Muscle of leg (tissue), 11 donors: Measurements from ENCODE around the gene CCDC134. TPM values are rescaled to one million over a fixed set of nuclear protein-coding genes. Genes with fewer than 3 reads are reported as not detected.
A peak's percentile ranks its signal among the peaks of the same experiment; 100 is the strongest.

ENCODE experiments used
- DNase-seq: peaks from one replicate; pipeline ENCODE4 v3.0.0; 2013
- H3K27ac ChIP-seq: one replicate; pipeline ENCODE4 v1.5.1; 2013; ENCODE audit warnings: mild to moderate bottlenecking, low read length, control low read depth
- H3K27me3 ChIP-seq: one replicate; pipeline ENCODE4 v1.6.1; 2013; ENCODE audit warnings: low read length; ENCODE audit not compliant: control insufficient read depth, insufficient read depth
- H3K36me3 ChIP-seq: one replicate; pipeline ENCODE4 v1.6.1; 2013; ENCODE audit warnings: low read length; ENCODE audit not compliant: control insufficient read depth, insufficient read depth
- H3K4me1 ChIP-seq: one replicate; pipeline ENCODE4 v1.6.1; 2013; ENCODE audit warnings: low read length; ENCODE audit not compliant: control insufficient read depth, insufficient read depth
- H3K4me3 ChIP-seq: one replicate; pipeline ENCODE4 v1.5.1; 2013; ENCODE audit warnings: low read length, control low read depth
- H3K9me3 ChIP-seq: replicated peaks from 2 replicates; pipeline ENCODE4 v1.6.1; 2013; ENCODE audit warnings: low read depth, low read length; ENCODE audit not compliant: control insufficient read depth
- WGBS: methylation state at CpG from one replicate; pipeline ENCODE4 v1.1.5; 2013; ENCODE audit warnings: missing lambda C conversion rate; ENCODE audit not compliant: insufficient coverage; 5-methylcytosine and 5-hydroxymethylcytosine counted together
- polyA plus RNA-seq, 8 donors: library from polyadenylated mRNA; unstranded; fragments of 120-200 nt; gene quantifications; one replicate each; pipeline versions ENCODE4 v1.2.1 to v1.2.3, GENCODE V29; 2013; ENCODE audit warnings: inconsistent platforms in 1 of 8, low replicate concordance in 1 of 8; ENCODE audit not compliant: insufficient read length in 8 of 8, insufficient read depth in 1 of 8
- total RNA-seq: library from RNA; stranded (reverse); fragments of 120-200 nt; gene quantifications from one replicate; pipeline ENCODE4 v1.2.4, GENCODE V29; 2013

The CCDC134 gene
- total and polyA plus RNA-seq, 9 donors: 6.5 to 13.2 (median 8.3) TPM

DNA sequence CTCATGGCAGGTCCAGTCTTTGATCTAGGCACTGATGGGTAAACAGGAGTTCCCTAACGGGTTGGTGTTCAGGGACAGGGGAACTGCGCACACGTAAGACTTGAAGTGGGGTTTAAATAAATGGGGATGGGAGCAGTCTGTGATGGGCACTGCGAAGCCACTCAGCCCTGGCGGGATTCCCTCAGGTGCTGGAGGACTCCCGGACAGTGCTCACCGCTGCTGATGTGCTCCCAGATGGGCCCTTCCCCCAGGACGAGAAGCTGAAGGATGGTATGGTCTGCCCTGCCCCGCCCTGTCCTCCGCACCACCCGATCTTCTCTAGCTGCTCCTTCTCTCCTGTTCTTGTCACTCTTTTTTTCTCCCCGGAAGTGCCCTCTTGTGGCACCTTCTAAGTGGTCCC is 9.5 kb downstream of the CCDC134 start:
- Histone ChIP-seq H3K4me1 (peaks cover 15% of the 10 kb centered on the region), H3K27me3 (no peaks in the 10 kb centered on the region), H3K4me3 (no peak overlapping the region), H3K9me3 (no peaks in the 10 kb centered on the region), H3K36me3 (peaks cover 49% of the 10 kb centered on the region), H3K27ac (no peak overlapping the region)
- 84% methylated on average over 9 of the region's 12 CpGs for WGBS
- DNase-seq: no peak

DNA sequence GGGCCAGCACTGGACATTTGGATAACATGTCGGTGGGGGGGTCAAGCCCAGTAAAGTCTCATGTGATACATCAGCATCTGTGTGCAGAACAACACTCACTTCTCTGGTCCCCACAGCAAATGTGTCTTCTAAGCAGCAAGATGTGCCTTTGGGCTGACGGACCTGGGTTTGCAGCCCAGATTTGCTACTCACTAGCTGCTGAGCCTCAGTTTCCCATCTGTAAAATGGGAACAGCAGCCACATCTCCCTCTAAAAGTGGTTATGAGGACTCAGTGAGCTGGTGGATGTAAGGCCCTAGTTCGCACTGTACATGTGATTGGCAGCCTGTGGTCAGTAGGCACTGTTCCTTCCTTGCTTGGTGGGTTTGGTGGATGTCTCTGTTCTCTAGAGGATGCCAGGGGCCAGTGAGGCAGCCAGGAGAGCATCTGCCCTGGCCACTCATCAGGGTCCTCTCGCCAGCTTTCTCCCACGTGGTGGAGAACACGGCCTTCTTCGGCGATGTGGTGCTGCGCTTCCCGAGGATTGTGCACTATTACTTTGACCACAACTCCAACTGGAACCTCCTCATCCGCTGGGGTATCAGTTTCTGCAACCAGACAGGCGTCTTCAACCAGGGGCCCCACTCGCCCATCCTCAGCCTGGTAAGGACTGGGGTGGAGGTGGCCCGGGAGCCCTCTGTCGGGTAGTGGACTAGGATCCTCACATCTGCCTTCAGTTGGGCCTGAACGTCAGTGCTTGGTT is 12.5 kb downstream of the CCDC134 start:
- H3K4me3 ChIP-seq: no peak overlapping the region
- H3K27me3 ChIP-seq: no peaks in the 10 kb centered on the region
- no peaks in the 10 kb centered on the region for H3K9me3 ChIP-seq
- peaks cover 58% of the 10 kb centered on the region for H3K36me3 ChIP-seq
- 89% methylated on average over 11 of the region's 16 CpGs for WGBS
- no peak for DNase-seq
- peaks cover 32% of the 10 kb centered on the region for H3K4me1 ChIP-seq
- H3K27ac ChIP-seq: no peak overlapping the region

DNA sequence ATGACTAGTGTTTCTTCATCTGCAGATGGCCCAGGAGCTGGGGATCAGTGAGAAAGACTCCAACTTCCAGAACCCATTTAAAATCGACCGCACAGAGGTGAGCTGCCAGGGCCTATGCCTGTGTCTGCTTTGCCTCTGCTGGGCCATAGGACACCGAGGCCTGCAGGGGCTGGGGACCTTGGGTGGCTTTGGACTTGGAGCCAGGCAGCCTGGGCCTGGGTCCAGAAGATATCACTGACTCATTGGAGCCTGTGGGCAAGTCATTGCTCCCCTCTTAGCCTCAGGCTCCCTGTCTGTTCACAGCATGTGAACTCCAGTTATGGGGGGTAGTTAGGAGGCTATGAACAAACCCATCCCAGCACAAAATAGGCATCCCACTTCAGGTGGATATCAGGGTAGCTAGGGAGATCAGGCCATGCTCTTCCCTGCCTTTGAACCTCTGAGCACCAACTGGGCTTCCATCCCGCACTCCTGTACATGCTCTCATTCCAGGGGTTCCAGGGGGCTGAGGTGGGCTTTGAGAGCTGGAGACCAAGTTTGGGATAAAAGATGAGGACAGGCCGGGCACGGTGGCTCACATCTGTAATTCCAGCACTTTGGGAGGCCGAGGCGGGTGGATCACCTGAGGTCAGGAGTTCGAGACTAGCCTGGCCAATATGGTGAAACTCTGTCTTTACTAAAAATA is 13.4 kb downstream of the CCDC134 start:
- Histone ChIP-seq H3K4me3 (no peak overlapping the region), H3K36me3 (peaks cover 65% of the 10 kb centered on the region), H3K4me1 (peaks cover 29% of the 10 kb centered on the region), H3K27me3 (no peaks in the 10 kb centered on the region), H3K9me3 (no peaks in the 10 kb centered on the region), H3K27ac (no peak overlapping the region)
- WGBS: 87% methylated on average over 5 of the region's 9 CpGs
- no peak for DNase-seq

DNA sequence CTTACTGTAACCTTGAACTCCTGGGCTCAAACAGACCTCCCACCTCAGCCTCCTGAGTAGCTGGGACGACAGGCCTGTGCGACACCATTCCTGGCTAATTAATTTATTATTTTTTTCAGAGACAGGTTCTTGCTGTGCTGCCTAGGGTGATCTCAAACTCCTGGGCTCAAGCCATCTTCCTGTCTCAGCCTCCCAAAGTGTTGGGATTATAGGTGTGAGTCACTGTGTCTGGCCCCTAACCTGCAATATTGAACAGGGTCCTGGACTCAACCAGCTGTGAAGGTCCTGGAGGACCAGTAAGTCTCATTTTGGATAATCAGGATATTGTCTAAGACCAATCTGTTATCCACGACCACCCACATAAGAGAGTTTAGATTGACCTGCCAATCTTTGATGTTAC is 15.2 kb downstream of the CCDC134 start:
- H3K9me3 ChIP-seq: no peaks in the 10 kb centered on the region
- H3K27ac ChIP-seq: peak overlapping the region; percentile 87
- H3K4me3 ChIP-seq: no peak overlapping the region
- DNase-seq: no peak
- no peaks in the 10 kb centered on the region for H3K27me3 ChIP-seq
- WGBS: 60% methylated on average over 1 of the region's 3 CpGs
- peaks cover 22% of the 10 kb centered on the region for H3K4me1 ChIP-seq
- H3K36me3 ChIP-seq: peaks cover 60% of the 10 kb centered on the region

DNA sequence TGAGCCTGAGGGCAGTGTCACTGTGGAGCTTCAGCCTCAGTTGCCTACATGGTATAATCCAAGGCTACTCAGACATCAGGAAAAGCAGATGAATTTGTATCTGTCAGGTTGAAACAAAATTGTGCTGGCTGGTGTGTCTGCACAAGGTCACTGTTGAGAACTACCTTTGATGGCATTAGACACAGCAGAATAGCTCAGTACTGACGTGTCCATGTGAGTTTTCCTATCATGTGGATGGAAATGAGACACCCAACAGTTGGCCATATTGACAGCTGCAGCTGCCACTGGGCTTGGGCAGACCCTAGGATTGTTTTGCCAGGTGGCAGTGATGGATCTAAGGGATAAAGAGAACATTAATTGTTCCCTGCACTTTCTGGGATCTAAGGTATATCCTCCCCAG is 15.8 kb downstream of the CCDC134 start:
- H3K9me3 ChIP-seq: no peaks in the 10 kb centered on the region
- peak; percentile 82 for DNase-seq
- H3K4me1 ChIP-seq: peaks cover 22% of the 10 kb centered on the region
- H3K36me3 ChIP-seq: peaks cover 56% of the 10 kb centered on the region
- no peak overlapping the region for H3K4me3 ChIP-seq
- H3K27ac ChIP-seq: peak overlapping the region; percentile 87
- WGBS: 77% methylated on average over 1 of the region's 1 CpG
- H3K27me3 ChIP-seq: no peaks in the 10 kb centered on the region

DNA sequence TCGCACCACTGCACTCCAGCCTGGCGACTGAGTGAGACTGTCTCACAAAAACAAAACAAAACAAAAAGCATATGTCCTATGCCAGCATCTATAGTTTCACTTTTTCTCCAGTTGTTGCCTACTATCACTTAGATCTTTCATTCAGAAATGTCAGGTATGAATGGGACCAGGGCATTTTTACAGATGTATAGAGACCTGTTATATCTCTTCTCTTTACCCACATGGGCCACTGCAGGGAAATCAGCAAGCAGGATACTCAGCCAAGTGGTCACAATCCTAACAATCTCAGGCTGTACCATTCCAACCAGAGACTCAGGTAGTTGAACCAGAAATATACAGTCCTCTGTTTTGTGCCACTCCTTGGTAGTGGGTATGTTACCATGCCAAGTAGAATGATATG is 16.4 kb downstream of the CCDC134 start:
- peak overlapping the region; percentile 87 for H3K27ac ChIP-seq
- no peak overlapping the region for H3K4me3 ChIP-seq
- no peaks in the 10 kb centered on the region for H3K27me3 ChIP-seq
- 50% methylated on average over 1 of the region's 2 CpGs for WGBS
- H3K36me3 ChIP-seq: peaks cover 50% of the 10 kb centered on the region
- H3K9me3 ChIP-seq: no peaks in the 10 kb centered on the region
- no peak for DNase-seq
- peaks cover 22% of the 10 kb centered on the region for H3K4me1 ChIP-seq

DNA sequence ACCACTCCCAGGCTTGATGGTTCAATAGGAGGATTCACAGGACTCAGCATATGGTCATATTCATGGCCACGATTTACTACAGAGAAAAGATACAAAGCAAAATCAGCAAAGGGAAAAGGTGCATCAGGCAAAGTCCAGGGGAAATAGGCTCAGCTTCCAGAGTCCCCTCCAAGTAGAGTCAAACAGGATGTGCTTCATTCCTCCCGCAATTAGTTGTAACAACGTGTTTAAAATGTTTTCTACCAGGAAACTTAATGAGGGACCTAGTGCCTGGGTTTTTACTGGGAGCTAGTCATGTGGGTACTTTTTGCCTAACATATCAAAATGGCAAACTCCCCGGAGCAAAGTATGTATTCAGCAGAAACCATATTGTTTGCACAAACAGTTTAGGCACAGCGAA is 17.5 kb downstream of the CCDC134 start:
- H3K36me3 ChIP-seq: peaks cover 43% of the 10 kb centered on the region
- no peaks in the 10 kb centered on the region for H3K9me3 ChIP-seq
- no peak overlapping the region for H3K27ac ChIP-seq
- H3K4me1 ChIP-seq: peaks cover 22% of the 10 kb centered on the region
- WGBS: 77% methylated on average over 3 of the region's 5 CpGs
- no peak overlapping the region for H3K4me3 ChIP-seq
- DNase-seq: no peak
- H3K27me3 ChIP-seq: no peaks in the 10 kb centered on the region

DNA sequence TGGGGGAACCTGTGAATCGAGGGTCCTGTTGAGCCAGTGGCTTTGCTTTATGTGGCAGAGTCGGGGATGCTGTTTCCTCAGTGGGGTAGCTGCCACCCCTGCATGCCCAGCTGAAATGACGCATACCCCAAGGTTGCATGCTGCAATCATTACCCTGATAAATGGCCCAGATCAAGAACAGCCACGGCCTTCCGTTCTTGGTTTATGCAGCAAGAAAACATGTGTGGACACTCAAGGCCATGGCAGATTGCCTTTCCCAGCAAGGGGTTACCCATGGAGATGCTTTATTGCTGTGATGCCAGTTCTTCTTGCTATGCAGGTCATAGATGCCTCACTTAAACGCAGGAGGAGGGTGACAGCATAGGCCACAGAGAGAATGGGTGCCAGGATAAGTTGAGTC is 18.1 kb downstream of the CCDC134 start:
- DNase-seq: no peak
- no peaks in the 10 kb centered on the region for H3K27me3 ChIP-seq
- H3K4me3 ChIP-seq: no peak overlapping the region
- H3K27ac ChIP-seq: no peak overlapping the region
- 81% methylated on average over 6 of the region's 6 CpGs for WGBS
- H3K9me3 ChIP-seq: no peaks in the 10 kb centered on the region
- H3K36me3 ChIP-seq: peaks cover 40% of the 10 kb centered on the region
- H3K4me1 ChIP-seq: peaks cover 22% of the 10 kb centered on the region

DNA sequence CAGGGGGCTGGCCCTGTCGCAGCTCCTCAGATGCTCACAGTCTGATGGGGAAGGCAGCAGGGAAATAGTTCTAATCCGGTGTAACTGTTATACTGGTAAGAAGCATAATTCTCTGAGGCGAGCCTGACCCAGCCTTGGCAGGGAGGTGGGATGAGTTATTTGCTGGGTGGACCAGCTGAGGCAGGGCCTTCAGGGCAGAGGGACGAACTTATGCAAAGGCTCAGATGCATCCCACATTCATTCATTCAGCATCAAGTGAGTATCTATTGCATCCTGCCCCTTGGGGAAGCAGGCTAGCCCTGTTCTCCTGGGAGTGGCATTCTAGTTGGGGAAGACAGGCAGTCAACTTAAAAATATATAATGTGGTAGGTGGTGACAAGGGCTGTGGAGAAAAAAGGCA is 18.8 kb downstream of the CCDC134 start:
- Histone ChIP-seq H3K4me1 (peaks cover 25% of the 10 kb centered on the region), H3K27me3 (no peaks in the 10 kb centered on the region), H3K27ac (no peak overlapping the region), H3K4me3 (no peak overlapping the region), H3K9me3 (no peaks in the 10 kb centered on the region), H3K36me3 (peaks cover 41% of the 10 kb centered on the region)
- no peak for DNase-seq
- WGBS: 90% methylated on average over 3 of the region's 4 CpGs

DNA sequence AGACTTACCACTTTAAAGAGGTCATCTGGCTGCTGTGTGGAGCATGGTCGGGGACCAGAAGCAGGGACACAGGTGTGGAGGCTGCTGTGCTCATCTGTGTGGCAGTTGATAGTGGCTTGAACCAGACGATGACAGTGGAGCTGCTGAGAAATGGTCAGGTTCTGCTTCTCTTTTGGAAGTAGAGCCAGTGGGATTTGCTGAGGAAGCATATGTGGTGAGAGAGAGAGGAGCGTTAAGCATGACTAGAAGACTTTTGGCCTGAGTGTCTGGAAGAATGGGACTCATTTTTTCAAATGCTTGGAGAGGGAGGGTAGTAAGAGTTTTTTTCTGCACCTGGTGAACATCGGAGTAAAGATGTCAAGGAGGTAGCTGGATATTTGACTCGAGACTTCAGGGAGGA is 20.0 kb downstream of the CCDC134 start:
- H3K4me1 ChIP-seq: peaks cover 31% of the 10 kb centered on the region
- H3K36me3 ChIP-seq: peaks cover 37% of the 10 kb centered on the region
- no peak for DNase-seq
- H3K4me3 ChIP-seq: no peak overlapping the region
- WGBS: 62% methylated on average over 5 of the region's 5 CpGs
- no peak overlapping the region for H3K27ac ChIP-seq
- H3K9me3 ChIP-seq: no peaks in the 10 kb centered on the region
- H3K27me3 ChIP-seq: no peaks in the 10 kb centered on the region
